Omental fat pad (tissue), 4 donors: ENCODE data around the gene TOR3A. TPM values are rescaled to one million over a fixed set of nuclear protein-coding genes. Genes with fewer than 3 reads are reported as not detected.
"Not testable (repeated sequence)": the region's sequence is repeated elsewhere in the genome, so short reads cannot be mapped to it uniquely, and the experiment has no call there.

ENCODE experiments used
- ATAC-seq: fragments of 150-250 bp; one replicate; pipeline ENCODE4 v1.9.1; 2016; ENCODE audit warnings: mild to moderate bottlenecking, moderate library complexity; ENCODE audit not compliant: low FRiP score
- DNase-seq: peaks from one replicate; pipeline ENCODE4 v3.0.0-alpha.2; 2019; ENCODE audit warnings: low spot score
- CTCF ChIP-seq, 3 donors: fragments of 450-650 bp; IDR thresholded peaks; one replicate each; pipeline ENCODE4 v1.5.1; 2016 to 2017; ENCODE audit warnings: antibody characterized with exemption in 3 of 3, mild to moderate bottlenecking in 3 of 3, moderate library complexity in 2 of 3
- total RNA-seq, 4 donors: library from RNA; depleted of rRNA; stranded (reverse); fragments of >200 nt; gene quantifications; one replicate each; pipeline ENCODE4 v1.1.0, GENCODE V29; 2016

The TOR3A gene
- total RNA-seq = 10 to 100 TPM; 26.9 to 44.7 (median 33.7) TPM

- ATAC-seq (peak; percentile 91), DNase-seq (peak; percentile 62)
- no peak for TF ChIP-seq CTCF (IDR thresholded peaks at IDR 0.05)
These were observed at the start of gene TOR3A for GRCh38 chr1:179081687-179082332. TOR3A (plus strand) TSS chr1:179082070; CDS start chr1:179082129, 59 bp downstream.

- no peak for TF ChIP-seq CTCF (IDR thresholded peaks at IDR 0.05)
- no peak for DNase-seq
- ATAC-seq = no peak
These were observed 47.1 kb upstream of the TOR3A start for GRCh38 chr1:179034720-179035119.

- TF ChIP-seq CTCF (IDR thresholded peaks at IDR 0.05) = no peak
- no peak for DNase-seq
- no peak for ATAC-seq
These were observed 44.9 kb upstream of the TOR3A start for GRCh38 chr1:179036844-179037465.

GRCh38 chr1:179038528-179039281 lies 43.2 kb upstream of the TOR3A start:
- no peak for ATAC-seq
- TF ChIP-seq CTCF (IDR thresholded peaks at IDR 0.05) = no peak
- DNase-seq = no peak

GRCh38 chr1:179039502-179040174 lies 42.2 kb upstream of the TOR3A start:
- not testable (repeated sequence) for ATAC-seq, DNase-seq

- not testable (repeated sequence) for DNase-seq, ATAC-seq
These were observed 41.7 kb upstream of the TOR3A start for GRCh38 chr1:179040175-179040551.

GRCh38 chr1:179042087-179042486 lies 39.8 kb upstream of the TOR3A start:
- ATAC-seq (no peak), DNase-seq (no peak)
- no peak for TF ChIP-seq CTCF (IDR thresholded peaks at IDR 0.05)
